RPMI8226 (cell line): ENCODE measurements around the gene GDF15.
"Not testable (repeated sequence)": the region's sequence is repeated elsewhere in the genome, so short reads cannot be mapped to it uniquely, and the experiment has no call there.

Source experiments
- DNase-seq: peaks from one replicate; pipeline ENCODE4 v3.0.0-alpha.2; 2015

The GDF15 gene

GRCh38 chr19:18364277-18364825, 21.6 kb upstream of the GDF15 start:
- not testable (repeated sequence) for DNase-seq

- no peak for DNase-seq
These were observed 21.0 kb upstream of the GDF15 start for GRCh38 chr19:18364826-18365528.

GRCh38 chr19:18366021-18366435, 19.9 kb upstream of the GDF15 start:
- DNase-seq: no peak

GRCh38 chr19:18368504-18369222, 17.3 kb upstream of the GDF15 start:
- no peak for DNase-seq

GRCh38 chr19:18373407-18373891, 12.5 kb upstream of the GDF15 start:
- DNase-seq: no peak

GRCh38 chr19:18373892-18374629, 11.9 kb upstream of the GDF15 start:
- peak; percentile 85 for DNase-seq

- DNase-seq: no peak
These were observed 8.9 kb upstream of the GDF15 start for GRCh38 chr19:18377026-18377425.

GRCh38 chr19:18379803-18380747, 5.9 kb upstream of the GDF15 start:
- peak; percentile 49 for DNase-seq

- DNase-seq: no peak
These were observed 5.1 kb upstream of the GDF15 start for GRCh38 chr19:18380843-18381242.

- not testable (repeated sequence) for DNase-seq
These were observed 2.3 kb upstream of the GDF15 start for GRCh38 chr19:18383622-18384021.

GRCh38 chr19:18384775-18385174, 1.2 kb upstream of the GDF15 start:
- no peak for DNase-seq

- DNase-seq: no peak
These were observed 641 bp upstream of the GDF15 start for GRCh38 chr19:18385359-18385674.

GRCh38 chr19:18386543-18387271, 749 bp downstream of the GDF15 start:
- DNase-seq: no peak

GRCh38 chr19:18388100-18388959, 2.4 kb downstream of the GDF15 start:
- peak; percentile 90 for DNase-seq

GRCh38 chr19:18388960-18389725, 3.2 kb downstream of the GDF15 start:
- DNase-seq: no peak

- no peak for DNase-seq
These were observed 3.7 kb downstream of the GDF15 start for GRCh38 chr19:18389726-18390064.

GRCh38 chr19:18390065-18390907, 4.3 kb downstream of the GDF15 start:
- no peak for DNase-seq

GRCh38 chr19:18391509-18392075, 5.6 kb downstream of the GDF15 start:
- no peak for DNase-seq

GRCh38 chr19:18392417-18392816, 6.5 kb downstream of the GDF15 start:
- no peak for DNase-seq
